H9 (cell line): ENCODE measurements around the gene SDK1. TPM values are rescaled to one million over a fixed set of nuclear protein-coding genes. Genes with fewer than 3 reads are reported as not detected.

ENCODE experiments used
- DNase-seq: peaks from one replicate; pipeline ENCODE4 v3.0.0-alpha.2; 2017
- H2AFZ ChIP-seq: one replicate; pipeline ENCODE4 v1.6.1; 2013; ENCODE audit warnings: mild to moderate bottlenecking, low read length, control low read depth, moderate library complexity
- H2AK5ac ChIP-seq: 2 replicates; pipeline ENCODE4 v1.6.1; 2013; ENCODE audit warnings: low read length, control low read depth, mixed read lengths; ENCODE audit not compliant: insufficient read length
- H2BK120ac ChIP-seq: one replicate; pipeline ENCODE4 v1.6.1; 2013; ENCODE audit warnings: low read depth, mild to moderate bottlenecking, low read length, control low read depth, inconsistent platforms; ENCODE audit not compliant: poor library complexity, severe bottlenecking
- H2BK12ac ChIP-seq: 2 replicates; pipeline ENCODE4 v1.6.1; 2013; ENCODE audit warnings: low read length, control low read depth, mixed read lengths, low read depth; ENCODE audit not compliant: insufficient read length
- H2BK15ac ChIP-seq: 2 replicates; pipeline ENCODE4 v1.6.1; 2013; ENCODE audit warnings: low read depth, low read length, control low read depth
- H2BK20ac ChIP-seq: one replicate; pipeline ENCODE4 v1.6.1; 2013; ENCODE audit warnings: low read depth, mild to moderate bottlenecking, low read length, control low read depth, inconsistent platforms; ENCODE audit not compliant: poor library complexity, severe bottlenecking
- H2BK5ac ChIP-seq: 2 replicates; pipeline ENCODE4 v1.6.1; 2013; ENCODE audit warnings: low read length, control low read depth, mixed read lengths; ENCODE audit not compliant: insufficient read length
- H3K14ac ChIP-seq: 2 replicates; pipeline ENCODE4 v1.6.1; 2013; ENCODE audit warnings: low read length, control low read depth; ENCODE audit not compliant: insufficient read depth
- H3K18ac ChIP-seq: 2 replicates; pipeline ENCODE4 v1.6.1; 2013; ENCODE audit warnings: low read depth, mild to moderate bottlenecking, mixed read lengths, low read length, control low read depth; ENCODE audit not compliant: insufficient read length
- H3K23ac ChIP-seq: 2 replicates; pipeline ENCODE4 v1.6.1; 2013; ENCODE audit warnings: low read length, control low read depth, mixed read lengths, low read depth; ENCODE audit not compliant: insufficient read length
- H3K23me2 ChIP-seq: 2 replicates; pipeline ENCODE4 v1.6.1; 2013; ENCODE audit warnings: low read depth, mild to moderate bottlenecking, mixed read lengths, low read length, control low read depth; ENCODE audit not compliant: insufficient read length, poor library complexity, severe bottlenecking
- H3K27ac ChIP-seq: 2 replicates; pipeline ENCODE4 v1.5.1; 2013; ENCODE audit warnings: low read length, control low read depth, mixed read lengths, low read depth; ENCODE audit not compliant: insufficient read length
- H3K27me3 ChIP-seq: 2 replicates; pipeline ENCODE4 v1.6.1; 2013; ENCODE audit warnings: low read length, control low read depth, inconsistent platforms; ENCODE audit not compliant: insufficient read depth
- H3K4ac ChIP-seq: 2 replicates; pipeline ENCODE4 v1.6.1; 2013; ENCODE audit warnings: low read depth, mild to moderate bottlenecking, control low read depth, inconsistent platforms, low read length, moderate library complexity
- H3K4me1 ChIP-seq: 2 replicates; pipeline ENCODE4 v1.6.1; 2013; ENCODE audit warnings: low read length, control low read depth, inconsistent platforms; ENCODE audit not compliant: insufficient read depth
- H3K4me2 ChIP-seq: 2 replicates; pipeline ENCODE4 v1.6.1; 2013; ENCODE audit warnings: low read length, control low read depth, mixed read lengths; ENCODE audit not compliant: insufficient read length, insufficient read depth
- H3K56ac ChIP-seq: 2 replicates; pipeline ENCODE4 v1.6.1; 2013; ENCODE audit warnings: low read depth, mild to moderate bottlenecking, mixed read lengths, low read length, control low read depth; ENCODE audit not compliant: insufficient read length
- H3K79me1 ChIP-seq: 2 replicates; pipeline ENCODE4 v1.6.1; 2013; ENCODE audit warnings: low read depth, mild to moderate bottlenecking, moderate library complexity, low read length, control low read depth, inconsistent platforms; ENCODE audit not compliant: insufficient read depth, poor library complexity, severe bottlenecking
- H3K79me2 ChIP-seq: 2 replicates; pipeline ENCODE4 v1.6.1; 2013; ENCODE audit warnings: low read length, control low read depth, inconsistent platforms; ENCODE audit not compliant: insufficient read depth
- H3K9ac ChIP-seq: 2 replicates; pipeline ENCODE4 v1.6.1; 2013; ENCODE audit warnings: low read length, control low read depth, mixed read lengths; ENCODE audit not compliant: insufficient read length; ENCODE audit errors: extremely low read depth
- H3K9me3 ChIP-seq: one replicate; pipeline ENCODE4 v1.6.1; 2013; ENCODE audit warnings: low read depth, low read length, inconsistent platforms; ENCODE audit not compliant: control insufficient read depth
- H3T11ph ChIP-seq: one replicate; pipeline ENCODE4 v1.6.1; 2013; ENCODE audit warnings: mild to moderate bottlenecking, low read length, control low read depth, inconsistent platforms
- H4K20me1 ChIP-seq: one replicate; pipeline ENCODE4 v1.6.1; 2013; ENCODE audit not compliant: control insufficient read depth, insufficient read length, insufficient read depth
- H4K5ac ChIP-seq: 2 replicates; pipeline ENCODE4 v1.6.1; 2013; ENCODE audit warnings: low read depth, mild to moderate bottlenecking, mixed read lengths, low read length, control low read depth; ENCODE audit not compliant: insufficient read length
- H4K8ac ChIP-seq: replicated peaks from 2 replicates; pipeline ENCODE4 v1.6.1; 2013; ENCODE audit warnings: low read length, control low read depth, mixed read lengths, low read depth; ENCODE audit not compliant: insufficient read length
- H4K91ac ChIP-seq: 2 replicates; pipeline ENCODE4 v1.6.1; 2013; ENCODE audit warnings: low read depth, mild to moderate bottlenecking, moderate library complexity, mixed read lengths, low read length, control low read depth; ENCODE audit not compliant: insufficient read length
- H3K27ac Mint-ChIP-seq, 3 experiments: 2 replicates in 2 of 3; 3 replicates in 1 of 3; pipeline ENCODE4 v1.8.0; 2020 to 2021; ENCODE audit warnings: mixed read lengths in 3 of 3, mild to moderate bottlenecking in 1 of 3, moderate library complexity in 1 of 3
- H3K27me3 Mint-ChIP-seq: 2 replicates; pipeline ENCODE4 v1.8.0; 2021; ENCODE audit warnings: low read depth, mild to moderate bottlenecking, moderate library complexity, mixed read lengths
- H3K36me3 Mint-ChIP-seq, 3 experiments: 2 replicates in 2 of 3; 3 replicates in 1 of 3; pipeline ENCODE4 v1.8.0; 2020 to 2021; ENCODE audit warnings: low read depth in 3 of 3, mixed read lengths in 3 of 3; ENCODE audit not compliant: insufficient read depth in 1 of 3
- H3K4me1 Mint-ChIP-seq, 2 experiments: 2 replicates each; pipeline ENCODE4 v1.8.0; 2020; ENCODE audit warnings: mixed read lengths in 2 of 2
- H3K4me3 Mint-ChIP-seq, 2 experiments: 2 replicates in 1 of 2; 3 replicates in 1 of 2; pipeline ENCODE4 v1.8.0; 2020 to 2021; ENCODE audit warnings: mild to moderate bottlenecking in 2 of 2, mixed read lengths in 2 of 2, moderate library complexity in 1 of 2
- H3K9me3 Mint-ChIP-seq, 2 experiments: 2 replicates in 1 of 2; 3 replicates in 1 of 2; pipeline ENCODE4 v1.8.0; 2020; ENCODE audit warnings: mild to moderate bottlenecking in 2 of 2, mixed read lengths in 2 of 2, moderate library complexity in 1 of 2
- WGBS: extraction: QIAGEN DNeasy Blood & Tissue Kit; methylation state at CpG from one replicate; pipeline ENCODE4 v1.1.7; 2013; ENCODE audit warnings: missing lambda C conversion rate, low lambda C conversion rate, mixed read lengths; ENCODE audit not compliant: insufficient read length; ENCODE audit errors: extremely low coverage; 5-methylcytosine and 5-hydroxymethylcytosine counted together
- total RNA-seq: library from RNA; stranded (reverse); gene quantifications from 2 replicates; pipeline ENCODE4 v1.2.1, GENCODE V29; 2021
- TF ChIP-seq, protein P1 (sequence below): fragments of 200-600 bp; sonication (generic); conservative IDR thresholded peaks from 3 replicates; pipeline ENCODE4 v1.8.0; 2021; ENCODE audit warnings: antibody characterized with exemption, mild to moderate bottlenecking

The SDK1 gene
- total RNA-seq, 1 experiment from 2014 or later = 8.7 TPM

DNA sequence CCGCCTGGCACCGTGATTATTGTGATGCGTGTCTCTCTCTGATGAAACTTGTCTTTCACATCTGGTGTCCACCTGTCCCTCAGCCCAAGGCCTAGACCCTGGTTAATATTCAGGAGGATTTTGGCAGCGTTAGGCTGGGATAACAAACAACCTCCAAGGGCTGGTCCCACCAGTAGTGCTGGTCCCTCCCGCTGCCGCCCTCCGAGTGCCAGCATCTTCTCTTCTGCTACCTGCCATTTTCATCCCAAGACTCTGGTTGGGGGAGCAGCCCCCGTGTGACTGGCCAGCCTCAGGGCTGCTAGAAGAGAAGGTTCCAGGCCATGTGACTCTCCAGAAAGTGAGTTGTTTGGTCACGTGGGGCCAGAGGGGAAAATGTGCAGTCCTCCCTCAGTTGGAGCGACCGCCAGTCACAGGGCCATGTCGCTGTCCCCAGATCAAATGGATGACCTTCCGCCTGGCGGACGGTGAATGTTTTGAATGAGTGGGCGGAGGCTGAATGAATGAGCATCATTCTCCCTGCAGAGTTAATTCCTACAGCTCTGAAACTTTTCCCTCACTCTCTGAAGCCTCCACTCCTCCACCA lies 901.2 kb downstream of the SDK1 start:
- H3K23ac ChIP-seq = no peak overlapping the region
- no peaks in the 10 kb centered on the region for H4K20me1 ChIP-seq
- H3K4me1 ChIP-seq = no peaks in the 10 kb centered on the region
- no peaks in the 10 kb centered on the region for H3K9me3 ChIP-seq
- no peak overlapping the region for H3K4me2 ChIP-seq
- peaks cover 9 to 20% of the 10 kb centered on the region in 2 experiments for H3K4me1 Mint-ChIP-seq
- H3K4me3 Mint-ChIP-seq = no peak overlapping the region
- H3K14ac ChIP-seq = no peak overlapping the region
- H3K9ac ChIP-seq = no peak overlapping the region
- H2BK5ac ChIP-seq = no peak overlapping the region
- H2BK120ac ChIP-seq = no peak overlapping the region
- no peak overlapping the region for H3K18ac ChIP-seq
- H3K9me3 Mint-ChIP-seq = no peaks in the 10 kb centered on the region
- no peak overlapping the region for H2AK5ac ChIP-seq
- no peak overlapping the region for H3T11ph ChIP-seq
- DNase-seq = no peak
- no peak overlapping the region for H3K56ac ChIP-seq
- H4K8ac ChIP-seq = no peak overlapping the region
- no peak overlapping the region for H3K27ac ChIP-seq
- WGBS = no CpG with 5 or more reads among the region's 16 CpGs
- H3K27ac Mint-ChIP-seq = peak overlapping the region in 2 of 3 experiments; percentile 42 to 44; a peak in 2 of 7 replicates
- H4K91ac ChIP-seq = peak overlapping the region; percentile 21
- H3K23me2 ChIP-seq = no peaks in the 10 kb centered on the region
- no peak overlapping the region for H2BK12ac ChIP-seq
- no peak overlapping the region for H2BK20ac ChIP-seq
- no peaks in the 10 kb centered on the region for H3K79me2 ChIP-seq
- no peaks in the 10 kb centered on the region for H3K27me3 Mint-ChIP-seq
- no peaks in the 10 kb centered on the region for H3K27me3 ChIP-seq
- no peak overlapping the region for H2AFZ ChIP-seq
- TF ChIP-seq, protein P1, sequence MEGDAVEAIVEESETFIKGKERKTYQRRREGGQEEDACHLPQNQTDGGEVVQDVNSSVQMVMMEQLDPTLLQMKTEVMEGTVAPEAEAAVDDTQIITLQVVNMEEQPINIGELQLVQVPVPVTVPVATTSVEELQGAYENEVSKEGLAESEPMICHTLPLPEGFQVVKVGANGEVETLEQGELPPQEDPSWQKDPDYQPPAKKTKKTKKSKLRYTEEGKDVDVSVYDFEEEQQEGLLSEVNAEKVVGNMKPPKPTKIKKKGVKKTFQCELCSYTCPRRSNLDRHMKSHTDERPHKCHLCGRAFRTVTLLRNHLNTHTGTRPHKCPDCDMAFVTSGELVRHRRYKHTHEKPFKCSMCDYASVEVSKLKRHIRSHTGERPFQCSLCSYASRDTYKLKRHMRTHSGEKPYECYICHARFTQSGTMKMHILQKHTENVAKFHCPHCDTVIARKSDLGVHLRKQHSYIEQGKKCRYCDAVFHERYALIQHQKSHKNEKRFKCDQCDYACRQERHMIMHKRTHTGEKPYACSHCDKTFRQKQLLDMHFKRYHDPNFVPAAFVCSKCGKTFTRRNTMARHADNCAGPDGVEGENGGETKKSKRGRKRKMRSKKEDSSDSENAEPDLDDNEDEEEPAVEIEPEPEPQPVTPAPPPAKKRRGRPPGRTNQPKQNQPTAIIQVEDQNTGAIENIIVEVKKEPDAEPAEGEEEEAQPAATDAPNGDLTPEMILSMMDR = no peak
- H4K5ac ChIP-seq = no peak overlapping the region
- H3K4ac ChIP-seq = no peak overlapping the region
- no peaks in the 10 kb centered on the region; a peak in 1 of 7 replicates for H3K36me3 Mint-ChIP-seq
- no peaks in the 10 kb centered on the region for H3K79me1 ChIP-seq
- H2BK15ac ChIP-seq = no peak overlapping the region
